ENCODE data around the gene CFAP299.
"Not testable (repeated sequence)": the region's sequence is repeated elsewhere in the genome, so short reads cannot be mapped to it uniquely, and the experiment has no call there.

The CFAP299 gene

DNA sequence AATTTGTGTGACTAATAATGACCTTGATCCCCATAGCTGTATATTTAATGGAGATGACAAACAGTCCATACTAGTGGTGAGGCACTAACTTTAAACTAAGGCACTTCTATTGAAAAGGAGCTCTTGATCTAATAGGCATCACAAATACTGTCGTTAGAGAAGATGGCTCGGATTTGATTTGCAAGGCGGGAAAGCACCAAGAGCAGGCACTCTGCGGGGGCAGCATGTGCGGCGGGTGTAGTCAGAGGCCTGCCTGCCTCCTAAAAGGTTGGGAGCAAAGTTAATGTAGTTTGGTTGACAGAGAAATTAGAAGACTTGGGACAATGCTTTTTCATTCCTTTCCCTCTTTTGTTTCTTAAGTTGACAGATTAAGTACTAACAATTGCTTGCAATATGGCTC lies 278.8 kb downstream of the CFAP299 start:
- DNase-seq: no peak

DNA sequence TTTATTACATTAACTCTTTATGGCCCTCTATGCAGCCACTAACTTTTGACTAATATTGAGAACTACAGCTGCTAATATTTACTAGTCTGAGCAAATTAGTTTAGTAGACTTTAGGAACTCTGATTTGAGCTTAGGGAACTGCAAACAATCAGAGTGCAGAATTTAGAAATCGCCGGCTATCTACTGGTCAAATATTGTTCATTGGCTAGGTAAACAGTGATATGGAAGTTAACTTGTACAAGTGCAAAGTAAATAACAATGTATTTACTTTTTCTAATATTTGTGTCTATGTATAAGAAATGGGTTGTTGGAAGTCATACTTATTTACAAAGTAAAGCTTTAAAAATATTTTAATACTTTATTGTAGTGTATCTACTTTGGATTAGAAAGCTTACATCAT lies 279.6 kb downstream of the CFAP299 start:
- no peak for DNase-seq

DNA sequence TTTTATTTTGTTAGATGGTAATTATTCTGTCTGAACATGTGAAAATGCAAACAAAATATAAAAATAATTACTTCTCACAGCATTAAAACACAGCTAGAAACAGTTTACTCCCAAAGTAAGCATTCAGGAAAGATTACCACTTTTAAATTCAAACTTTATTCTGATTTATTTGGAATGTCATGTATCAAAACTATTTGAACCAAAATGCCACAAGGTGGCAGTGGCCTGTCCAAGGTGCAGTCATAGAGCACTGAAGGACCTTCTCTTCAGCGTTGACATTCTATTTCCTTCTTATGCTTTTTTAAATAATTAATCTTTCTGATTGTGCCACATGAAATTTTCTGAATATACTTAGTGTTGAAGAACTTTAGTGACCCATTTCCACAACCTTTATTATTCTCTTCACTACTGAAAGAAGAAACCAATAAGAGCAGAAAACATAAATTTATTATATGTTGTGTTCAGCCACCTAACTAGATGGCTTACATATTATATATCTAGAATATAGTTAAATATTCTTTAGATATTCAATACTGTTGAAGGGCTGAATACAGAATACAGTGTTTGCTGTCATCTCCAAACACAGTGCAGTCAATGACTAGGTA lies 283.6 kb downstream of the CFAP299 start:
- no peak for DNase-seq

DNA sequence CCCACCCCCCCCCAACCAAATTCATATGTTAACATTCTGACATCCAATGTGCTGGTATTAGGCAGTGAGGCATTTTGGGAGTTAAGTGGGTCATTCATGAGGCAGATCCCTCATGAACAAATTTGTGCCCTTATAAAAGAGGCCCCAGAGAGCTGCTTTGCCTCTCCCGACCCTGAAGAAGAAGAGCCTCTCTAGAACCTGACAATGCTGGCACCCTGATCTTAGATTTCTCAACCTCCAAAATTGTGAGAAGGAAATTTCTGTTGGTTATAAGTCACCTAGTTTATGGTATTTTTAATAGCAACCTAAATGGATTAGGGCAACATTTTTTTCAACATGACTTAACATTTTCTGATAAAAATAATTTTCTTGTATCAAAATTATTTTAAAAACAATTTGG lies 296.3 kb downstream of the CFAP299 start:
- no peak for DNase-seq

DNA sequence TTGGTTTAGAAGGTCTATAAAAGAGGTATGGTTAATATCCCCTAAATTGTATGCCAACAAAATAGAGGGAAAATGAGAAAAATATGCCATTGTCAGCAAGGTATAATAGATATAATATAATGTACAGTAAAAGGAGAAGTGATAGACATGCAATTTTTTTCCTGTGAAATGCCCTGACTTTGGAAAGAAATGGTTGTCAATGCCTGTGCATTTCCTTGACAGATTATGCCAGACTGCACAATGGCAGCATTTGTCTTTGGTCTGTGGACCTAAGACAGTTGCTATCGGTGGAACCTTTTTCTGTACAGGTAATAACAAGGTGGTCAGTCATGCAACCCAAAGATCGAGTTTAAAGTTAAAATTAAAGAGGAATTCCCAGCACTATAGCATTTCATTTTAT lies 301.7 kb downstream of the CFAP299 start:
- no peak for DNase-seq

DNA sequence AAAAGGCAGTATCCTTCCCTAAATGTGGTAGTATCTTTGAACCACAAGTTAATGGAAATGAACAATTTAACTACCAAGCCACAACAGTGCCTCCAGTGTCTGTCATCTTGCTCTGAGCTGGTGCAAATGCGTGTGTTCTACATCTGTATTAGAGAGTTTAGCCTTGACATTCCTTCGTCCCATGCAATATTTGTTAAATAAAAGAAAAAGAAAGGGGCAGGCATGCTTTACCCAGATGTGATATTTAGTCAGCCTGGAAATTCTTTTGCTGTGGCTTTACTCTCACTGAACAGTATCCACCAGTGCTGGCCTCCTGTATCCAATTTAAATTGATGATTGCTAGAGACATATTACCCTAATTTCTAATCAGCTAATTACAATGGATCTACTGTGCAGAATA lies 310.5 kb downstream of the CFAP299 start:
- no peak for DNase-seq

DNA sequence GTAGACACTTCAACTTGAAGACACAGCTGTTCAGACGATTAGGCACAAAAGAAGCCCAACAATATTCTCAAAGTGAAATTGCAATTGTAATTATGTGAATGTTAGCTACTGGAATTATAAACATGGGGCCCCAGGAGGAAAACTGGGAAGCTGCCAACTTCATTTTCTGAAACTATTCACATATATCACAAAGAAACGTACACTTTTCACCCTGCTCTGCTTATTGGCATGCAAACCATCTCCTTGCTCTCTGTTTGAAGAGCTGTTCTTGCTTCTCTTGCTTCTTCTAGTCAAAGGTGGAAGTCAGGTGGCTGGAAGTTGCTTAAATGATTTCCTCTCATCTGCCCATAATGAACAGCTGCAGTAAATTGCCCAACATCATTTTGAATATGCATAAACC lies 320.1 kb downstream of the CFAP299 start:
- DNase-seq: no peak

DNA sequence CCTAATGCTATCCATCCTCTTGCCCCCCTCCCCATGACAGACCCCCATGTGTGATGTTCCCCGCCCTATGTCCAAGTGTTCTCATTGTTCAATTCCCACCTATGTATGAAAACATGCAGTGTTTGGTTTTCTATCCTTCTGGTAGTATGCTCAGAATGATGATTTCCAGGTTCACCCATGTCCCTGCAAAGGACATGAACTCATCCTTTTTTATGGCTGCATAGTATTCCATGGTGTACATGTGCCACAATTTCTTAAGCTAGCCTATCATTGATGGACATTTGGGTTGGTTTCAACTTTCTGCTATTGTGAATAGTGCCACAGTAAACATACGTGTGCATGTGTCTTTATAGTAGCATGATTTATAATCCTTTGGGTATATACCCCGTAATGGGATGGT lies 334.6 kb downstream of the CFAP299 start:
- DNase-seq: not testable (repeated sequence)

DNA sequence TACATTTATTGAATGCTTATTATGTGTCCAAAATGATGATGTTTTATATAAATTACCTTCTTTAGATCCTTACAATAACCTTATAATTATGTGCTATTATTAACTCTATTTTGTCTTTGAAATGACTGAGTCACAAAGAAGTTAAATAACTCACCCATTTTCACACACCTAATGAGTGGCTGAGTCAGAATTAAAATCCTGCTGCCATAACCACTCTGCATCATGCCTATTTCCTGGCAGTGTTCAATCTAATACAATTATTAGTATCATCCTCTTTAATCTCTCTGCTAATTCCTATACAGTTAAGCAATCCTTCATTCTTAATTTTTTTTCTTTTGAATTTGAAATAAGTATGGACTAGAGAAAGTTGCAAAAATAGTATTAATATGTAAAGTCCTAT lies 342.9 kb downstream of the CFAP299 start:
- no peak for DNase-seq

DNA sequence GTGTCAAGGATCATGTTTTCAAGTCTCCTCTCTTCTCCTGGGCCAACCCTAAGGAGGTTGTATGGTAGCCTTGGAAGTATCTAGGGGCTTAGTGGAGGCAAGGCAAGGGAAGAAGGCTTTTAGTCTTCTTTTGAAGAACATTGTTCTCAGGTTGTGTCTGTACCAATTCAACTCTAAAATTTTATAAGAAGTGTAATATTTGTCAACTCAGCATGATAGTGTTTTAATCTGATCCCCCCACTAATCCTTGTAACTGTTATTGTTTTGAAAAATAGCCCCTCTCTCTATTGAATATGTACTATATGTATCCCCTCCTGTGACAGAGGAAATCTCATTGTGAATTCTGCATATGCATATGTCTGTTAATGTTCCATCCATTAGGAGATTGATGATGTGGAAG lies 345.4 kb downstream of the CFAP299 start:
- DNase-seq: no peak

DNA sequence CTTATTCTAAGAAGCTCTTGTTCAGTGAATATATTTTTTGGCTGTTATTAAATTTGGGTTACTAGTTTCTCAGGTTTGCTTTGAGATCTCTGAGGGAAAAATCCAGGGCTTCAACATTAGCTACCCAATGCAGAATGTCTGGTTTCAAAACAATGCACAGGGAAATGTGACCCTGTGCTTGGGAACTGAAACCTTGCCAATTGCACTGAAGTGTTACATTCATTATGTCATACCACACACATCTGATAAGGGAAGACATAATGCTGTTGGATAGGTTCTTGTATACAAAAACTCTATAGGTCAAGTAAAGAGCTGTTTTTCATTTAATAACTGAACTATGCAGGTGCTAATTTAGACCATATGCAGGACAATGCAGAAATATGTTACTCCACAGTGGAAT lies 349.7 kb downstream of the CFAP299 start:
- no peak for DNase-seq

DNA sequence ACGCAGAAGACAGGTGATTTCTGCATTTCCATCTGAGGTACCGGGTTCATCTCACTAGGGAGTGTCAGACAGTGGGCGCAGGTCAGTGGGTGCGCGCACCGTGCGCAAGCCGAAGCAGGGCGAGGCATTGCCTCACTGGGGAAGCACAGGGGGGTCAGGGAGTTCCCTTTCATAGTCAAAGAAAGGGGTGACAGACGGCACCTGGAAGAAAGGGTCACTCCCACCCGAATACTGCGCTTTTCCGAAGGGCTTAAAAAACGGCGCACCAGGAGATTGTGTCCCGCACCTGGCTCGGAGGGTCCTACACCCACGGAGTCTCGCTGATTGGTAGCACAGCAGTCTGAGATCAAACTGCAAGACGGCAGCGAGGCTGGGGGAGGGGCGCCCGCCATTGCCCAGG lies 352.2 kb downstream of the CFAP299 start:
- DNase-seq: not testable (repeated sequence)

DNA sequence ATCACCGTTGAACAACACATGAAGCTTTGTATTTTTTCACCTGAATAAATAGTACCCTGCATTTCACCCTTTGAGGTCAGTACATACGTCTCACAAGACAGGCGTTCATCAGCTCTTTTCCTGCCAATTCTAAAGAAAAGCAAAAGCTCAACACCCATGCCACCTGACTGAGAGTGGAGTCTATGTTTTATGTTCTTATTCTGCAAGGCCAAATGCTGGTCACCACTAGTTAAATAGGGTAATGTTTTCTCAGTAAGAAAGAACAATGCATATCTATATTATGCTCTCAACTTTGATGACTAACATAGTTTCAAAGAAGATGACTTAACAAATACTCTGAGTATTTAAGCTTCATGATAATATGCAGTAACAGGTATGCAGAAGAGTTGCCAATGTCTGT lies 358.6 kb downstream of the CFAP299 start:
- no peak for DNase-seq

DNA sequence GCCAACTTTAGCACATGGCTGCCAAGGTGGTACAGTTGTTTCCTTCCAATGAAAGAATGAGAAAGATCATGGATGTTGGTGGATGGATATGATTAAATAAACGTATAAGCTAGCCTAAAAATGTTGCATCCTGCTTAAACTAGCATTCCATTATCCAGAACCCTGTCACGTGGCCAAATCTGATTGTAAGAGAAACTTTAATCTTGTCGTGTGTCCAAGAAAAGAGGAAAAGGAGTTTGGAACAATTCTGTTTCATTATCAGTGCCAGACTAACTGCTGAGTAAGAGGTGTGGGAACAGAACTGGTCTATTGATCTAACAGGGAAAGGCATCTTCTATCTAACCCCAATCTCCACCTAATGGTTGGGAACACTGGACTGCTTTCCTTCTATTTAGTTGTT lies 369.8 kb downstream of the CFAP299 start:
- DNase-seq: no peak

DNA sequence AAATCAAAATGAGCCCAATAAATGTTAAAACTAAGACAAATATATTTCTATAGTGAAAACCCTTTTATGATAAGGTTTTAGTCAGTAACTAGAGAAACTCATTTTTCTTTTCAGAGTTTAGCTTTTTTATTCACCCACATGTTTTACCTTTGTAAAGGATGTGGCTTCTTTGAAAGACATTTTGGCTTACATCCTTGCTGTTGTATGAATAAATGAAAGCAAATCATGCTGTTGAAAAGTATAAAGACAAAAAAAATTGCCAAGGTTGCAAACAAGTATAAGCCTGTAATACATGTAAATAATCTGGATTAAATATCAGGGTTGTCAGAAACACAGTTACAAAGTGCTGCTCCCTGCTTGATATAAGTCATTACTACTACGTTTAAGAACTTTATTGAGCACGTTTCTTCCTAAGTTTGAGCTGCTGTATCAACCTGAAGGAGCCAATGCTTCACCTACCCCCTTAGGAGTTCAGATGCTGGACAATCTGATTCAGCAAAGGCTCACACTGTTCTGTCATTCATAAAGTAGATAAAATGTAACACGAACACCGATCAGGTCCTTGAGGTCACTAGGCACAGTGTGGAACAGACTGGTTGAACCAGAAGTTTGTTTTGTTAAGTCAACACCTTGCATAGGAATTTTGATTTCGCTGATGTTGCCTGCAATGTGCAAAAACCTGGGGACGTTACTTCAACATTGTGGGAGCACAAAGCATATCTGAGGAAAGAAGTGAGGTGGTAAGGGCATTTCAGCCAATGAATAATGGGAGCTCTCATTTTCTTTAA lies 373.7 kb downstream of the CFAP299 start:
- DNase-seq: no peak

DNA sequence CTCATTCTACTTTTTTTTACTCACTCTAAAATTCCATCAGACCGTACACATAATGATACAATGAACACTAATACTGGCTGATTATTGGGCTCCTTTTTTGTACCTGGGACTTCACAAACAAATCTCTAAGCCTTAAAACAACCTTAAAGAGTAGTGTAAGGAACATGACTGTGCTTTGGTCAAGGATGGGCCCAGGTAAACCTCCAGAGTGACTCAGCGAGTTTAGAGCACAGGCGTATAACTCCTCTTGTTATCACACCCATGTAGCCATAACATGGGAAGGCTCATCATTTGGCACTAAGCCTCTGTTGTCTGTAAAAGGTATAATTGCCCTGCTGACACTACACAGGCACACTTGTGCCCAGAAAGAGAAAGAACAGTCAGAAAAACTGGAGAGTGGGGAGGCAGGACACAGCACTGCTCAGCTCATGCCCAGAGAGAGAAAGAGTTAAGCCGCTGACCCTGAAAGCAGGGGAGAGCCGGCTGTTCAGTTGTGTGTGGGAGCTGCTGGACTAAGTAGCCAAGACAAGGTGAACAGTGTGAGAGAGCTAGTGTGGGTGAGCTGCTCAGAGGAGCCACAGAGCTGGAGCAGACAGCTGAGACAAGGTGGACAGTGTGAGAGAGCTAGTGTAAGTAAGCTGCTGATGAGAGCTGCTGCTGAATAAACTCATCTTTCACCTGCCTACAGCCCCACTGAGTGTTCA lies 375.4 kb downstream of the CFAP299 start:
- DNase-seq: no peak

DNA sequence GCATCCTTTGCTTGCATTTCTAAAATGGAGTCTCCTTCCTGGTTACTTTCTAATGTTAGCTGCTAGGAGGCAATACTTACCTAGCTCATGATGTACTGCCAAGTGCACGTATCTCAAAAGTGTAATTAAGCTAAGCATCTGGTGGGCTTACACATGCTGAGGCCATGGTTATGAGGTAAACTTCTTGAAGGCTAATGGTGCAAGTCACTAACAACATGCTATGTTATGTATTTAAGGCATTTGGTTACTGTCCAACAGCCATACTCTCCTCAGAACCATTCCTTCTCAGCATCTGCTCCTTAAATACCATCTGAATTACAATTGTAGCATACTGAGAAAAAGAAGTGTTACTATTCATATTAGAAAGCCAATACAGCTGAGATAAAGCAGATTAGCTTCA lies 376.4 kb downstream of the CFAP299 start:
- DNase-seq: no peak

DNA sequence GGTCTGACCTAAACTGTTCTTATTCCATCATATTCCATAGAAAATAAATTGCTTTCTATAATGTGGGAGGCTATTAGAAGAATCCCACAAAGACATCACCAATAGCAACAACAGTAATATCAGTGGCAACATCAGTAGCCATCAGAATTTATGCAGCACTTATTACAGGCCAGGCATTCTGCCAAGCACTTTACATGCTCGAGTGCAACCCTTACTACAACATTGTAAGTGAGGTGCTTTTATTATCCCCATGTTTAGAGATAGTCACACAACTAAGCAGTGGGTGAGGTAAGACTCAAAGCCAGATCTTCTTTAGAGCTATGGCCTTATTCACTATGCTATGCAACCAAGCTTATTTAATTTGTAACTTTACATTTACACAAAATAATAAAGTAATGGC lies 377.9 kb downstream of the CFAP299 start:
- DNase-seq: no peak

DNA sequence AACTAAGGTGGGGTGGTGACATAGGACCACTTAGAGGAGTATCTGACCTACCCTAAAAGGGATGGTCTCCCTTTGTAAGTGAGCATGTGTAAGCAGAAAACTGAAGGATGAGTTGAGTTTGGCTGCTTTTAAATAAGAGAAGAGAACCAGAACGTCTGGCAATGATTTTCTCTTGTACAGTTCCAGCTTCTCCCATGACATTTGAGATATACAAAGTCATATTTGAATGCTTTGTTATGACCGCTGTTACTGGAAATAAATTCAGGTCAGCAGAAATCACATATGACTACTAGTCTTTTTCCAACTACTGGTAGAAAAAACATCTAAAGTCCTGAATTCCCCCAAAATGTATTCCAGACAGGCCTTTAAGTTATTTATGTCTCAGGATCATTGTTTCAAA lies 381.7 kb downstream of the CFAP299 start:
- no peak for DNase-seq

DNA sequence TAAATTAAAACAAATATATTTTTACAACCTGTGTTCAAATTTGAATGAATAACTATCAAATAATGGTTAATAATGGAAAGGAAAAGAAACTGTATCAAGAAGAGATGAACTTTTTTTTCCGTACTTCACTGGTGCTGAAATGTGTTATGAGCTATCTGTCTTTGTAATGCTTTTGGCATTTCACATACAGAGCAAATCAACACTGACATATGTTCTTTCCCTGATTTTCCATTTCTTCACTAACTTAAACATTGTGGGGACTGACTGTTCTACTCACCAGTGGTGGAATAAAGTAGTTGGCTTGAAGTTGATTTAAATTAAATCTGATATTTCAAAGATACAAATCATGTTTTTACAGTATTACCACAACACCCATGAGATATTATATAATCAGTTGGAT lies 390.9 kb downstream of the CFAP299 start:
- no peak for DNase-seq

DNA sequence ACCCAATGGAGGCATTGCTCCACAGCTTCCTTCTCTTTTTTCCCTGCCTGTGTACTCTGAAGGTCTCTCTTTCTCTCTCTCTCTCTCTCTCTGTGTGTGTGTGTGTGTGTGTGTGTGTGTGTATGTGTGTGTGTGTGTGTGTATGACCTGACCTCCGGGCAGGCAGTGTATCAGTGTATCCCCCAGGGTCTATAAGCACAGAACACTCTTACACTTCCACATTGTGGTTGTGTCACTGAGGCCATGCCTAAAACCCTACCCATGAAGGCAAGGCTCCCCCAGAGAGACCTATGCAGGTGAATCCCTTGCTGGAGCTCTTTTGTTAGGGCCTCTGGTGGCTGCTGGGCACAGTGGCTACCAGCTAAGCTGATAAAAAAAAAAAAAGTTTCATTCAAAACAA lies 394.6 kb downstream of the CFAP299 start:
- DNase-seq: no peak

DNA sequence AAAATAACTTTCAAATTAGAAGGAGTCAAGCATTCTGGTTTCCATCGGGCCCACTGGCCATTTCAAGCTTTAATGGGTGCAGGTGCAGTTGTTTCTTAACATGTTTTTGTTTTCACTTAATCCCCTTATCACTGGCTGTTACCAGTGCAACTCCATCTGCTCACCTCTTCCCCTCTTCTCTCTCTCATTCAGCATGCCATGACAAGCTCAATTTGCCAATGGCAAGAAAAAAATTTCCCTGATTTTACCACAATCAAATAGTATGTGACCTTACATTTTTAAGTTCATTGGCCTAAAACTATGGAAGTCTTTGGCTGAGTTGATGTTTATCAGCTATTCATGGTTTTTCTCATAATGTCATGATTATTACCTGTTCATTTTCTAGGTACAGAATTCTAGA lies 395.9 kb downstream of the CFAP299 start:
- DNase-seq: no peak

DNA sequence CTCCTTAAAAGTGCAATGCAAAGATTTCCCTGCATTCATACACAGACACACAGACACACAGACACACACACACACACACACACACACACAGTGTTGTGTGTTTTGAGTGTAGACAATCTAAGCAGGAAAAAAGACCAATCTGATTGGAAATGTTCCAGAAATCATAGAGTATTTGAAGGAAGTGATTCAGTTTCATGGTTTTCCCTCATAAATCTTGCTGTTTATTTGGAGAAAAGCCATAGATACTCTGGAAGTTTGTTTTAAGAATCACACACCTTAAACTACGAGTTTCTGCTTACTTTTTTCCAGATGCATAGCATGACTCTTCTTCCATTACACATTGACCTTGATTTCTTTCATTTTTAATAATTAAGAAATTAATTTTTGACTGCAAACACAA lies 396.5 kb downstream of the CFAP299 start:
- no peak for DNase-seq

DNA sequence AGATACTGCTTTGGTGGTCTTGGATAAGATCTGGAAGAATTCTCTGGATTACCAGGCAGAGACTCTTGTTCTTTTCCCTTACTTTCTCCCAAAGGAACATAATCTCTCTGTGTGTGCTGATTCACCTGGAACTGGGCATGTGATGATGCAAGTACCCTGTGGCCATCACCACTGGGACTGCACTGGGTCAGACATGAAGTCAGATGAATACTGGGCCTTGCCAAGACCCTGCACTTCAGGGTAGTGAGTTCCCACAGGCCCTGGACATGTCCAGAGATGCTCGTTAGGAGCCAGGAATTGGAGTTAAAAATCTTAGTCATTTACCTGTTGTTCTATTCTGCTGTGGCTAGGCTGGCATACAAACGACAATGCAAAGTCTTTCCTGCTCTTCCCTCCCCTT lies 404.8 kb downstream of the CFAP299 start:
- DNase-seq: no peak
